Erythroblast (primary cell): ENCODE results near the gene CAB39L.

Source experiments
- GATA1 ChIP-seq: IDR thresholded peaks from 2 replicates; pipeline ENCODE4 v1.6.1; 2011; ENCODE audit warnings: low read depth, mild to moderate bottlenecking, control low read depth, low read length, moderate library complexity
- POLR2A ChIP-seq: IDR thresholded peaks from 2 replicates; pipeline ENCODE4 v1.6.1; 2011; ENCODE audit warnings: mild to moderate bottlenecking, low read length

- TF ChIP-seq POLR2A: no peak
- no peak for TF ChIP-seq GATA1
Measured at GRCh38 chr13:49272296-49272695, 171.6 kb downstream of the CAB39L start.
